Loucy (cell line): ENCODE results near the gene SUPT3H.

Experiments used
- CTCF ChIP-seq: fragments of 200-600 bp; sonication (generic); conservative IDR thresholded peaks from 2 replicates; pipeline ENCODE4 v1.5.1; 2014; ENCODE audit warnings: mild to moderate bottlenecking, antibody characterized with exemption, low read length
- EZH2phosphoT487 ChIP-seq: fragments of 200-600 bp; IDR thresholded peaks from 2 replicates; pipeline ENCODE4 v1.6.1; 2018; ENCODE audit warnings: antibody characterized with exemption, mild to moderate bottlenecking, moderate library complexity, borderline replicate concordance

- TF ChIP-seq CTCF (no peak), EZH2phosphoT487 (no peak)
Observed at GRCh38 chr6:44940367-44940766, 437.4 kb downstream of the SUPT3H start.
